Liver (tissue), 3 donors: ENCODE data around the gene CXCR6.

Experiments used
- CTCF ChIP-seq: fragments of 150-350 bp; IDR thresholded peaks from 2 replicates; pipeline ENCODE4 v1.5.1; 2017; ENCODE audit warnings: improper control_type of control experiment, low read depth, low read length; ENCODE audit not compliant: missing input control
- GABPA ChIP-seq, 2 donors: IDR thresholded peaks in 1 of 2; conservative IDR thresholded peaks in 1 of 2; 2 replicates each; pipeline ENCODE4 v1.6.1; 2016; ENCODE audit warnings: antibody characterized with exemption in 2 of 2, mild to moderate bottlenecking in 1 of 2, moderate library complexity in 1 of 2
- MAX ChIP-seq: IDR thresholded peaks from 2 replicates; pipeline ENCODE4 v1.6.1; 2016; ENCODE audit warnings: antibody characterized with exemption
- TAF1 ChIP-seq: conservative IDR thresholded peaks from 2 replicates; pipeline ENCODE4 v1.6.1; 2016; ENCODE audit warnings: antibody characterized with exemption, mild to moderate bottlenecking
- donor health status: healthy.
- donor health status: healthy.

- no peak for TF ChIP-seq CTCF
- TF ChIP-seq GABPA (IDR thresholded peaks at IDR 0.05 in 1 of 2, conservative IDR thresholded peaks at IDR 0.05 in 1 of 2), result no peak
- TF ChIP-seq TAF1, result no peak
- TF ChIP-seq MAX, result no peak
These were observed 5.2 kb upstream of the CXCR6 start for GRCh38 chr3:45938043-45938435.
